ENCODE measurements around the gene PPID.
"Not testable (repeated sequence)": the region's sequence is repeated elsewhere in the genome, so short reads cannot be mapped to it uniquely, and the experiment has no call there.

The PPID gene

GRCh38 chr4:158671665-158671914 is 51.6 kb downstream of the PPID start, which contains the start of gene C4orf46:
Gene C4orf46, minus strand, starts transcription at chr4:158671887. Its CDS starts 86 bp downstream, at chr4:158671801.
- peaks cover 11 to 12% of the 10 kb centered on the region in 2 donors for H3K4me1 ChIP-seq (ENCODE audit: control insufficient read depth in 2 of 2, insufficient read depth in 2 of 2, low read length in 2 of 2)
- H3K4me3 ChIP-seq (ENCODE audit: low read length in 2 of 2) = peak within 1 kb of the TSS; percentile 97 to 99
- peaks cover 0 to 3% of the 10 kb centered on the region in 2 donors for H3K36me3 ChIP-seq (ENCODE audit: control insufficient read depth in 2 of 2, insufficient read depth in 2 of 2, low read length in 2 of 2)
- H3K27me3 ChIP-seq (ENCODE audit: control insufficient read depth in 2 of 2, insufficient read depth in 2 of 2, low read length in 2 of 2) = no peaks in the 10 kb centered on the region
- no peaks in the 10 kb centered on the region for H3K9me3 ChIP-seq (ENCODE audit: control insufficient read depth in 2 of 2, low read length in 2 of 2)
- H3K9ac ChIP-seq (ENCODE audit: low read depth in 1 of 2, low read length in 2 of 2) = peak within 1 kb of the TSS; percentile 88 to 99
- peak within 1 kb of the TSS; percentile 96 to 99 for H3K27ac ChIP-seq (ENCODE audit: low read depth in 2 of 2, low read length in 2 of 2)

- no peaks in the 10 kb centered on the region for H3K9me3 ChIP-seq (ENCODE audit: control insufficient read depth in 2 of 2, low read length in 2 of 2)
- no peaks in the 10 kb centered on the region for H3K27me3 ChIP-seq (ENCODE audit: control insufficient read depth in 2 of 2, insufficient read depth in 2 of 2, low read length in 2 of 2)
- H3K9ac ChIP-seq (ENCODE audit: low read depth in 1 of 2, low read length in 2 of 2) = peak overlapping the region; percentile 88 to 99
- H3K4me3 ChIP-seq (ENCODE audit: low read length in 2 of 2) = peak overlapping the region; percentile 97 to 99
- peaks cover 11 to 12% of the 10 kb centered on the region in 2 donors for H3K4me1 ChIP-seq (ENCODE audit: control insufficient read depth in 2 of 2, insufficient read depth in 2 of 2, low read length in 2 of 2)
- peak overlapping the region; percentile 96 to 99 for H3K27ac ChIP-seq (ENCODE audit: low read depth in 2 of 2, low read length in 2 of 2)
- H3K36me3 ChIP-seq (ENCODE audit: control insufficient read depth in 2 of 2, insufficient read depth in 2 of 2, low read length in 2 of 2) = peaks cover 0 to 3% of the 10 kb centered on the region in 2 donors
These were observed 52.1 kb downstream of the PPID start for GRCh38 chr4:158670975-158671664.

- H3K27me3 ChIP-seq (ENCODE audit: control insufficient read depth in 2 of 2, insufficient read depth in 2 of 2, low read length in 2 of 2) = no peaks in the 10 kb centered on the region
- peaks cover 11 to 12% of the 10 kb centered on the region in 2 donors for H3K4me1 ChIP-seq (ENCODE audit: control insufficient read depth in 2 of 2, insufficient read depth in 2 of 2, low read length in 2 of 2)
These were observed 53.9 kb downstream of the PPID start for GRCh38 chr4:158669310-158669709.

GRCh38 chr4:158667651-158668198 is 55.5 kb downstream of the PPID start:
- H3K36me3 ChIP-seq (ENCODE audit: control insufficient read depth in 2 of 2, insufficient read depth in 2 of 2, low read length in 2 of 2) = no peaks in the 10 kb centered on the region
- H3K4me1 ChIP-seq (ENCODE audit: control insufficient read depth in 2 of 2, insufficient read depth in 2 of 2, low read length in 2 of 2) = peaks cover 7 to 9% of the 10 kb centered on the region in 2 donors

More at GRCh38 chr4:158669310-158669709, 53.9 kb downstream of the PPID start:
- no peak overlapping the region for H3K27ac ChIP-seq (ENCODE audit: low read depth in 2 of 2, low read length in 2 of 2)
- H3K36me3 ChIP-seq (ENCODE audit: control insufficient read depth in 2 of 2, insufficient read depth in 2 of 2, low read length in 2 of 2) = no peaks in the 10 kb centered on the region
- H3K9ac ChIP-seq (ENCODE audit: low read depth in 1 of 2, low read length in 2 of 2) = no peak overlapping the region
- no peaks in the 10 kb centered on the region for H3K9me3 ChIP-seq (ENCODE audit: control insufficient read depth in 2 of 2, low read length in 2 of 2)
- H3K4me3 ChIP-seq (ENCODE audit: low read length in 2 of 2) = no peak overlapping the region

DNA sequence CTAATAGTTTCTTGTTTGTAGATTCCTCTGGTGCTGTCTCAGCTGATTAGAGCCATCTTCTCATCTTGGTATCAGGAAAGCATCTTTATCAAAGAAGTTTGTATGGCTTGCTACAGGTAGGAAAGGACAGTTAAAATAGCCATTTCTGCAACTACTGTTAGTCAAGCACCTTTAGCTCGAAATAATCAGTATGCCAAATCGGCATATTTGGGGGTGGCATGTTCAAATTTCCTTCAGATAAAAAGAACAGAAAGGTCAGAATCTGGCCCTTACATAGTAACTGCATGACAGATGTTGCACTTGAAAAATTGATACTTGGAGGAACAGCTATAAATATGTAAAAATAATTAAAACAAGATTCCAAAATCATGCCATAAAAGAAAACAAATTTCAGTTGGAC is 56.3 kb downstream of the PPID start:
- Histone ChIP-seq H3K4me1 (ENCODE audit: control insufficient read depth in 2 of 2, insufficient read depth in 2 of 2, low read length in 2 of 2) (peaks cover 5 to 8% of the 10 kb centered on the region in 2 donors), H3K9ac (ENCODE audit: low read depth in 1 of 2, low read length in 2 of 2) (no peak overlapping the region), H3K27ac (ENCODE audit: low read depth in 2 of 2, low read length in 2 of 2) (no peak overlapping the region), H3K9me3 (ENCODE audit: control insufficient read depth in 2 of 2, low read length in 2 of 2) (no peaks in the 10 kb centered on the region), H3K27me3 (ENCODE audit: control insufficient read depth in 2 of 2, insufficient read depth in 2 of 2, low read length in 2 of 2) (no peaks in the 10 kb centered on the region), H3K4me3 (ENCODE audit: low read length in 2 of 2) (no peak overlapping the region), H3K36me3 (ENCODE audit: control insufficient read depth in 2 of 2, insufficient read depth in 2 of 2, low read length in 2 of 2) (no peaks in the 10 kb centered on the region)

More at GRCh38 chr4:158667651-158668198, 55.5 kb downstream of the PPID start:
- Histone ChIP-seq H3K4me3 (ENCODE audit: low read length in 2 of 2) (no peak overlapping the region), H3K9ac (ENCODE audit: low read depth in 1 of 2, low read length in 2 of 2) (no peak overlapping the region), H3K27me3 (ENCODE audit: control insufficient read depth in 2 of 2, insufficient read depth in 2 of 2, low read length in 2 of 2) (no peaks in the 10 kb centered on the region), H3K9me3 (ENCODE audit: control insufficient read depth in 2 of 2, low read length in 2 of 2) (no peaks in the 10 kb centered on the region), H3K27ac (ENCODE audit: low read depth in 2 of 2, low read length in 2 of 2) (no peak overlapping the region)

- Histone ChIP-seq H3K4me3 (ENCODE audit: low read length in 2 of 2) (no peak overlapping the region), H3K4me1 (ENCODE audit: control insufficient read depth in 2 of 2, insufficient read depth in 2 of 2, low read length in 2 of 2) (no peaks in the 10 kb centered on the region), H3K27me3 (ENCODE audit: control insufficient read depth in 2 of 2, insufficient read depth in 2 of 2, low read length in 2 of 2) (no peaks in the 10 kb centered on the region), H3K27ac (ENCODE audit: low read depth in 2 of 2, low read length in 2 of 2) (no peak overlapping the region), H3K9me3 (ENCODE audit: control insufficient read depth in 2 of 2, low read length in 2 of 2) (no peaks in the 10 kb centered on the region), H3K9ac (ENCODE audit: low read depth in 1 of 2, low read length in 2 of 2) (no peak overlapping the region), H3K36me3 (ENCODE audit: control insufficient read depth in 2 of 2, insufficient read depth in 2 of 2, low read length in 2 of 2) (no peaks in the 10 kb centered on the region)
These were observed 58.4 kb downstream of the PPID start for GRCh38 chr4:158664806-158665205.

- H3K9me3 ChIP-seq (ENCODE audit: control insufficient read depth in 2 of 2, low read length in 2 of 2); H3K27me3 ChIP-seq (ENCODE audit: control insufficient read depth in 2 of 2, insufficient read depth in 2 of 2, low read length in 2 of 2); H3K4me1 ChIP-seq (ENCODE audit: control insufficient read depth in 2 of 2, insufficient read depth in 2 of 2, low read length in 2 of 2); H3K36me3 ChIP-seq (ENCODE audit: control insufficient read depth in 2 of 2, insufficient read depth in 2 of 2, low read length in 2 of 2); H3K27ac ChIP-seq (ENCODE audit: low read depth in 2 of 2, low read length in 2 of 2); H3K9ac ChIP-seq (ENCODE audit: low read depth in 1 of 2, low read length in 2 of 2); H3K4me3 ChIP-seq (ENCODE audit: low read length in 2 of 2): not testable (repeated sequence)
These were observed 59.2 kb downstream of the PPID start for GRCh38 chr4:158663707-158664625.

DNA sequence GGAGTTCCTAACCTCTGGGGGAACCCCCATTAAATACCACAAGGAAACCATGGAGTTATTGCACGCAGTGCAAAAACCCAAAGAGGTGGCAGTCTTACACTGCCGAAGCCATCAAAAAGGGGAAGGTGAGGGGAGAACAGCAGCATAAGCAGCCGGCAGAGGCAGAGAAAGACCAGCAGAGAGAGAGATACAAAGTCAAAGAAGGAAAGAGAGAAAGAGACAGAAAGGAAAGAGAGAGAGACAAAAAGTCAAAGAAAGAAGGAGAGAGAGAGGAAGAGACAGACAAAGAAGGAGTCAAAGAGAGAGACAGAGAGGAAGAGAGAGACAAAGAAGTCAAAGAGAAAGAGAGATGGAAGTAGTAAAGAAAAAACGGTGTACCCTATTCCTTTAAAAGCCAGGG is 59.9 kb downstream of the PPID start:
- H3K27ac ChIP-seq (ENCODE audit: low read depth in 2 of 2, low read length in 2 of 2); H3K9me3 ChIP-seq (ENCODE audit: control insufficient read depth in 2 of 2, low read length in 2 of 2); H3K4me3 ChIP-seq (ENCODE audit: low read length in 2 of 2); H3K9ac ChIP-seq (ENCODE audit: low read depth in 1 of 2, low read length in 2 of 2); H3K27me3 ChIP-seq (ENCODE audit: control insufficient read depth in 2 of 2, insufficient read depth in 2 of 2, low read length in 2 of 2); H3K36me3 ChIP-seq (ENCODE audit: control insufficient read depth in 2 of 2, insufficient read depth in 2 of 2, low read length in 2 of 2); H3K4me1 ChIP-seq (ENCODE audit: control insufficient read depth in 2 of 2, insufficient read depth in 2 of 2, low read length in 2 of 2): not testable (repeated sequence)
